Uterus (tissue), 2 donors: ENCODE data around the gene JAKMIP2.

Source experiments
- CTCF ChIP-seq, 4 experiments: fragments of 200-600 bp in 2 of 4; fragments of 450-650 bp in 2 of 4; sonication (generic) in 2 of 4; IDR thresholded peaks; one replicate each; pipeline ENCODE4 v1.5.1; 2016 to 2019; ENCODE audit warnings: antibody characterized with exemption in 4 of 4, mild to moderate bottlenecking in 2 of 4, moderate library complexity in 1 of 4
- POLR2A ChIP-seq, 2 donors: fragments of 450-650 bp; IDR thresholded peaks; one replicate each; pipeline ENCODE4 v1.6.1; 2016; ENCODE audit warnings: antibody characterized with exemption in 2 of 2, mild to moderate bottlenecking in 1 of 2, moderate library complexity in 1 of 2

- TF ChIP-seq CTCF (IDR thresholded peaks at IDR 0.05) (no peak), POLR2A (IDR thresholded peaks at IDR 0.05) (no peak)
These were observed 89.3 kb downstream of the JAKMIP2 start for GRCh38 chr5:147693233-147693632.
